Body of pancreas (tissue), 4 donors: ENCODE results near the gene PBX3. TPM values are rescaled to one million over a fixed set of nuclear protein-coding genes. Genes with fewer than 3 reads are reported as not detected.
"Not testable (repeated sequence)": the region's sequence is repeated elsewhere in the genome, so short reads cannot be mapped to it uniquely, and the experiment has no call there.

Experiments used
- ATAC-seq: fragments of 150-250 bp; one replicate; pipeline ENCODE4 v1.9.1; 2016
- DNase-seq, 4 donors: peaks; one replicate each; pipeline ENCODE4 v3.0.0-alpha.2; 2019
- H3K27ac ChIP-seq, 4 donors: fragments of 200-600 bp; sonication (generic); 1 replicate in 3 of 4; 2 replicates in 1 of 4; pipeline versions ENCODE4 v1.5.1 to v1.6.1; 2016 to 2019; ENCODE audit warnings: mild to moderate bottlenecking in 1 of 4, mixed read lengths in 1 of 4, moderate library complexity in 1 of 4
- H3K27me3 ChIP-seq, 2 donors: fragments of 200-600 bp; sonication (generic); one replicate each; pipeline ENCODE4 v1.6.0; 2016; ENCODE audit warnings: mild to moderate bottlenecking in 1 of 2
- H3K36me3 ChIP-seq, 2 donors: fragments of 200-600 bp; sonication (generic); replicated peaks in 1 of 2; 2 replicates each; pipeline ENCODE4 v1.5.1; 2016; ENCODE audit warnings: low read depth in 2 of 2; ENCODE audit not compliant: insufficient read depth in 1 of 2
- H3K4me1 ChIP-seq: fragments of 200-600 bp; sonication (generic); one replicate; pipeline ENCODE4 v1.6.0; 2016
- H3K4me3 ChIP-seq, 2 donors: fragments of 200-600 bp; sonication (generic); 1 replicate in 1 of 2; 2 replicates in 1 of 2; pipeline ENCODE4 v1.5.1; 2016 to 2019
- H3K9me3 ChIP-seq, 3 donors: fragments of 200-600 bp; sonication (generic); 1 replicate in 2 of 3; 2 replicates in 1 of 3; pipeline ENCODE4 v1.5.1; 2016
- CTCF ChIP-seq, 7 experiments: fragments of 450-650 bp in 4 of 7; fragments of 200-600 bp in 3 of 7; sonication (generic) in 3 of 7; IDR thresholded peaks; one replicate each; pipeline ENCODE4 v1.5.1; 2016 to 2019; ENCODE audit warnings: antibody characterized with exemption in 7 of 7
- POLR2A ChIP-seq, 3 donors: fragments of 450-650 bp; IDR thresholded peaks; one replicate each; pipeline ENCODE4 v1.6.1; 2016; ENCODE audit warnings: antibody characterized with exemption in 3 of 3, mild to moderate bottlenecking in 2 of 3
- WGBS, 2 donors: methylation state at CpG; one replicate each; pipeline ENCODE4 v1.1.5; 2017; 5-methylcytosine and 5-hydroxymethylcytosine counted together
- intact Hi-C: fragments of 100-400 bp; cut with DNase I; formaldehyde crosslinking; loops from one replicate; pipeline ENCODE4 v1.15.1; 2023
- total RNA-seq, 2 donors: library from RNA; depleted of rRNA; stranded (reverse); fragments of >200 nt; gene quantifications; one replicate each; pipeline ENCODE4 v1.1.0, GENCODE V29; 2016

PBX3 gene
- total RNA-seq, 2 donors from 2014 or later: 12.5 to 36.3 TPM

- ATAC-seq, intact Hi-C loops, H3K4me1 ChIP-seq, H3K27ac ChIP-seq, H3K36me3 ChIP-seq, DNase-seq, H3K27me3 ChIP-seq, H3K9me3 ChIP-seq, H3K4me3 ChIP-seq: not testable (repeated sequence)
- WGBS, 2 donors: no CpG with 5 or more reads among the region's 5 CpGs
Observed at GRCh38 chr9:125779220-125779565, 32.0 kb downstream of the PBX3 start.

GRCh38 chr9:125782718-125783117 lies 35.5 kb downstream of the PBX3 start:
- intact Hi-C loops: no loop called here

GRCh38 chr9:125784286-125785049 lies 37.3 kb downstream of the PBX3 start:
- Histone ChIP-seq H3K27me3 (no peaks in the 10 kb centered on the region), H3K4me1 (no peaks in the 10 kb centered on the region), H3K27ac (no peak overlapping the region), H3K4me3 (no peak overlapping the region), H3K9me3 (no peaks in the 10 kb centered on the region), H3K36me3 (no peaks in the 10 kb centered on the region)
- WGBS, 2 donors: 87 to 88% methylated on average over 6 of the region's 6 CpGs
- intact Hi-C loops: no loop called here
- no peak for DNase-seq
- no peak for ATAC-seq
- TF ChIP-seq CTCF (IDR thresholded peaks at IDR 0.05): no peak
- no peak for TF ChIP-seq POLR2A (IDR thresholded peaks at IDR 0.05)

More at GRCh38 chr9:125782718-125783117, 35.5 kb downstream of the PBX3 start:
- Histone ChIP-seq H3K27me3 (no peaks in the 10 kb centered on the region), H3K27ac (no peak overlapping the region), H3K36me3 (no peaks in the 10 kb centered on the region), H3K9me3 (no peaks in the 10 kb centered on the region), H3K4me3 (no peak overlapping the region), H3K4me1 (no peaks in the 10 kb centered on the region)
- no peak for ATAC-seq
- DNase-seq: no peak
- TF ChIP-seq CTCF (IDR thresholded peaks at IDR 0.05): no peak
- no peak for TF ChIP-seq POLR2A (IDR thresholded peaks at IDR 0.05)
- WGBS, 2 donors: 94 to 98% methylated on average over 2 of the region's 2 CpGs

- intact Hi-C loops: no loop called here
- ATAC-seq (no peak), DNase-seq (peak in 1 of 4 donors; percentile 15)
- no peaks in the 10 kb centered on the region for H3K27me3 ChIP-seq
- 73 to 80% methylated on average over 5 of the region's 5 CpGs for WGBS, 2 donors
- peak overlapping the region in 1 of 4 donors; percentile 24 for H3K27ac ChIP-seq
- no peak for TF ChIP-seq CTCF (IDR thresholded peaks at IDR 0.05)
- no peak for TF ChIP-seq POLR2A (IDR thresholded peaks at IDR 0.05)
- no peak overlapping the region for H3K4me3 ChIP-seq
- H3K4me1 ChIP-seq: no peaks in the 10 kb centered on the region
- H3K36me3 ChIP-seq: no peaks in the 10 kb centered on the region
- H3K9me3 ChIP-seq: no peaks in the 10 kb centered on the region
Observed at GRCh38 chr9:125785248-125785751, 38.1 kb downstream of the PBX3 start.

GRCh38 chr9:125787715-125788114 lies 40.5 kb downstream of the PBX3 start:
- 88 to 100% methylated on average over 1 of the region's 1 CpG for WGBS, 2 donors
- intact Hi-C loops: no loop called here
- no peak for ATAC-seq
- DNase-seq: no peak
- H3K36me3 ChIP-seq: no peaks in the 10 kb centered on the region
- no peak overlapping the region for H3K27ac ChIP-seq
- no peaks in the 10 kb centered on the region for H3K9me3 ChIP-seq
- TF ChIP-seq CTCF (IDR thresholded peaks at IDR 0.05): no peak
- TF ChIP-seq POLR2A (IDR thresholded peaks at IDR 0.05): no peak
- H3K4me1 ChIP-seq: no peaks in the 10 kb centered on the region
- no peaks in the 10 kb centered on the region for H3K27me3 ChIP-seq
- H3K4me3 ChIP-seq: no peak overlapping the region
